Lung (tissue), 12 donors: ENCODE measurements around the gene IL17RD. TPM values are rescaled to one million over a fixed set of nuclear protein-coding genes. Genes with fewer than 3 reads are reported as not detected.

Experiments used
- ATAC-seq: fragments of 200-7000 bp; cut with Tn5 transposase; one replicate; pipeline ENCODE4 v1.9.1; 2020; ENCODE audit warnings: moderate number of reproducible peaks; ENCODE audit not compliant: insufficient read depth, low FRiP score
- DNase-seq, 3 donors: peaks; one replicate each; pipeline ENCODE4 v3.0.0-alpha.2; 2013 to 2017
- H3K27ac ChIP-seq, 2 donors: one replicate each; pipeline ENCODE4 v1.5.1; 2013; ENCODE audit warnings: mild to moderate bottlenecking in 2 of 2, moderate library complexity in 2 of 2, control low read depth in 1 of 2, inconsistent platforms in 1 of 2, low read depth in 1 of 2, low read length in 1 of 2
- H3K27me3 ChIP-seq, 3 donors: one replicate each; pipeline ENCODE4 v1.5.1; 2013; ENCODE audit warnings: low read length in 2 of 3; ENCODE audit not compliant: control insufficient read depth in 3 of 3, insufficient read depth in 3 of 3
- H3K36me3 ChIP-seq, 4 donors: one replicate each; pipeline ENCODE4 v1.5.1; 2013; ENCODE audit warnings: low read length in 4 of 4, mild to moderate bottlenecking in 1 of 4, moderate library complexity in 1 of 4; ENCODE audit not compliant: control insufficient read depth in 4 of 4, insufficient read depth in 4 of 4
- H3K4me1 ChIP-seq, 5 donors: one replicate each; pipeline ENCODE4 v1.5.1; 2013; ENCODE audit warnings: low read length in 5 of 5, mild to moderate bottlenecking in 2 of 5, moderate library complexity in 1 of 5; ENCODE audit not compliant: control insufficient read depth in 5 of 5, insufficient read depth in 5 of 5
- H3K4me3 ChIP-seq: one replicate; pipeline ENCODE4 v1.5.1; 2013; ENCODE audit warnings: mild to moderate bottlenecking, control low read depth, moderate library complexity
- H3K9ac ChIP-seq, 2 donors: one replicate each; pipeline ENCODE4 v1.5.1; 2013; ENCODE audit warnings: low read length in 2 of 2, control low read depth in 1 of 2; ENCODE audit not compliant: insufficient read depth in 1 of 2
- H3K9me3 ChIP-seq, 4 donors: one replicate each; pipeline ENCODE4 v1.5.1; 2013; ENCODE audit warnings: low read length in 3 of 4, mild to moderate bottlenecking in 1 of 4, moderate library complexity in 1 of 4; ENCODE audit not compliant: control insufficient read depth in 4 of 4, insufficient read depth in 3 of 4
- CTCF ChIP-seq: IDR thresholded peaks from 2 replicates; pipeline ENCODE4 v1.5.1; 2012; ENCODE audit warnings: mild to moderate bottlenecking; ENCODE audit errors: control extremely low read depth, extremely low read depth
- WGBS, 2 donors: extraction: QIAGEN DNeasy Blood & Tissue Kit; methylation state at CpG; one replicate each; pipeline ENCODE4 v1.1.7; 2013; 5-methylcytosine and 5-hydroxymethylcytosine counted together
- polyA plus RNA-seq, 2 donors: library from polyadenylated mRNA; stranded (reverse); fragments of 200-250 nt; gene quantifications; one replicate each; pipeline ENCODE4 v1.2.1, GENCODE V29; 2013
- total RNA-seq, 2 donors: library from RNA; depleted of rRNA in 1 of 2; stranded (reverse); fragments of >200 nt in 1 of 2; gene quantifications; one replicate each; pipeline ENCODE4 v1.2.1, GENCODE V29; 2014 to 2021
- donor health status: control.
- donor health status: control.
- donor health status: Bipolar disorder and iron deficiency.
- donor health status: healthy.
- donor health status: DM: yes; HTN: yes; CAD: no.

The IL17RD gene
- total and polyA plus RNA-seq, 4 donors: 0.22 to 4.8 (median 1.1) TPM

GRCh38 chr3:57160765-57161538 lies 4.2 kb downstream of the IL17RD start:
- ATAC-seq (no peak), DNase-seq (peak; percentile 51 to 83 (median 80))
- H3K27ac ChIP-seq: peak overlapping the region in 1 of 2 donors; percentile 62
- no peaks in the 10 kb centered on the region for H3K36me3 ChIP-seq
- no peaks in the 10 kb centered on the region for H3K9me3 ChIP-seq
- no peak for TF ChIP-seq CTCF
- H3K4me1 ChIP-seq: peaks cover 3 to 56% (median 22%) of the 10 kb centered on the region in 5 donors
- H3K4me3 ChIP-seq: no peak overlapping the region
- peaks cover 0 to 3% (median 0%) of the 10 kb centered on the region in 3 donors for H3K27me3 ChIP-seq
- H3K9ac ChIP-seq: no peak overlapping the region
- WGBS, 2 donors: 47 to 48% methylated on average over 5 of the region's 5 CpGs

- Histone ChIP-seq H3K9ac (no peak overlapping the region), H3K4me1 (peaks cover 3 to 56% (median 22%) of the 10 kb centered on the region in 5 donors), H3K9me3 (no peaks in the 10 kb centered on the region), H3K36me3 (no peaks in the 10 kb centered on the region), H3K27ac (peak overlapping the region in 1 of 2 donors; percentile 62), H3K4me3 (no peak overlapping the region), H3K27me3 (peaks cover 0 to 3% (median 0%) of the 10 kb centered on the region in 3 donors)
- no peak for TF ChIP-seq CTCF
- WGBS, 2 donors: 74 to 80% methylated on average over 8 of the region's 8 CpGs
- ATAC-seq (no peak), DNase-seq (peak in 1 of 3 donors; percentile 32)
These were observed 4.9 kb downstream of the IL17RD start for GRCh38 chr3:57160076-57160764.

GRCh38 chr3:57158813-57159738 lies 6.1 kb downstream of the IL17RD start:
- no peak overlapping the region for H3K9ac ChIP-seq
- H3K36me3 ChIP-seq: no peaks in the 10 kb centered on the region
- H3K27ac ChIP-seq: no peak overlapping the region
- ATAC-seq (no peak), DNase-seq (peak in 1 of 3 donors; percentile 23)
- H3K27me3 ChIP-seq: peaks cover 0 to 3% (median 0%) of the 10 kb centered on the region in 3 donors
- 8 to 17% methylated on average over 8 of the region's 8 CpGs for WGBS, 2 donors
- no peak overlapping the region for H3K4me3 ChIP-seq
- H3K4me1 ChIP-seq: peaks cover 5 to 51% (median 22%) of the 10 kb centered on the region in 5 donors
- no peak for TF ChIP-seq CTCF
- H3K9me3 ChIP-seq: no peaks in the 10 kb centered on the region
